OCI-LY3 (cell line): ENCODE results near the gene TSPOAP1.

ENCODE experiments used
- H2AFZ ChIP-seq: fragments of 200-600, 300-600 bp; shearing (Covaris generic); 2 replicates; pipeline ENCODE4 v1.6.0; 2014; ENCODE audit warnings: antibody characterized with exemption, low read depth, low read length
- H3K27ac ChIP-seq: fragments of 200-600, 300-600 bp; sonication (generic); 2 replicates; pipeline ENCODE4 v1.5.1; 2014; ENCODE audit warnings: mild to moderate bottlenecking, low read length, moderate library complexity, mixed read lengths
- H3K27me3 ChIP-seq: fragments of 200-600, 300-600 bp; sonication (generic); 2 replicates; pipeline ENCODE4 v1.6.1; 2014; ENCODE audit warnings: low read depth, low read length, mixed read lengths
- H3K36me3 ChIP-seq: fragments of 200-600, 300-600 bp; sonication (generic); replicated peaks from 2 replicates; pipeline ENCODE3; 2014; ENCODE audit warnings: low read depth, low read length, mixed read lengths
- H3K4me1 ChIP-seq: fragments of 300-600, 200-600 bp; sonication (generic); 2 replicates; pipeline ENCODE4 v1.6.1; 2014; ENCODE audit warnings: low read length, mixed read lengths
- H3K4me2 ChIP-seq: fragments of 200-600, 300-600 bp; sonication (generic); 2 replicates; pipeline ENCODE4 v1.6.1; 2014; ENCODE audit warnings: low read length, mixed read lengths
- H3K4me3 ChIP-seq: fragments of 300-600, 200-600 bp; sonication (generic); 2 replicates; pipeline ENCODE4 v1.5.1; 2014; ENCODE audit warnings: antibody characterized with exemption, mild to moderate bottlenecking, low read length, moderate library complexity
- H3K79me2 ChIP-seq: fragments of 300-600, 200-600 bp; shearing (Covaris generic); 2 replicates; pipeline ENCODE4 v1.6.1; 2014; ENCODE audit warnings: mild to moderate bottlenecking, low read length, mixed read lengths
- H3K9ac ChIP-seq: fragments of 300-600, 200-600 bp; shearing (Covaris generic); 2 replicates; pipeline ENCODE4 v1.6.0; 2014; ENCODE audit warnings: mild to moderate bottlenecking, low read length, moderate library complexity
- H3K9me3 ChIP-seq: fragments of 200-600, 300-600 bp; shearing (Covaris generic); 2 replicates; pipeline ENCODE4 v1.6.1; 2014; ENCODE audit warnings: low read length, mixed read lengths; ENCODE audit not compliant: insufficient read depth
- H4K20me1 ChIP-seq: fragments of 200-600, 300-600 bp; sonication (generic); 2 replicates; pipeline ENCODE4 v1.6.1; 2016; ENCODE audit warnings: low read length, mixed read lengths; ENCODE audit not compliant: insufficient read depth
- EZH2phosphoT487 ChIP-seq: fragments of 200-600 bp; shearing (Covaris generic); IDR thresholded peaks from 2 replicates; pipeline ENCODE4 v1.6.1; 2018; ENCODE audit warnings: antibody characterized with exemption, mixed run types, low read depth
- TF ChIP-seq, protein P1 (sequence below): fragments of 200-600, 300-600 bp; sonication (generic); IDR thresholded peaks from 2 replicates; pipeline ENCODE4 v1.5.1; 2014; ENCODE audit warnings: antibody characterized with exemption, low read length, low read depth

Gene TSPOAP1

DNA sequence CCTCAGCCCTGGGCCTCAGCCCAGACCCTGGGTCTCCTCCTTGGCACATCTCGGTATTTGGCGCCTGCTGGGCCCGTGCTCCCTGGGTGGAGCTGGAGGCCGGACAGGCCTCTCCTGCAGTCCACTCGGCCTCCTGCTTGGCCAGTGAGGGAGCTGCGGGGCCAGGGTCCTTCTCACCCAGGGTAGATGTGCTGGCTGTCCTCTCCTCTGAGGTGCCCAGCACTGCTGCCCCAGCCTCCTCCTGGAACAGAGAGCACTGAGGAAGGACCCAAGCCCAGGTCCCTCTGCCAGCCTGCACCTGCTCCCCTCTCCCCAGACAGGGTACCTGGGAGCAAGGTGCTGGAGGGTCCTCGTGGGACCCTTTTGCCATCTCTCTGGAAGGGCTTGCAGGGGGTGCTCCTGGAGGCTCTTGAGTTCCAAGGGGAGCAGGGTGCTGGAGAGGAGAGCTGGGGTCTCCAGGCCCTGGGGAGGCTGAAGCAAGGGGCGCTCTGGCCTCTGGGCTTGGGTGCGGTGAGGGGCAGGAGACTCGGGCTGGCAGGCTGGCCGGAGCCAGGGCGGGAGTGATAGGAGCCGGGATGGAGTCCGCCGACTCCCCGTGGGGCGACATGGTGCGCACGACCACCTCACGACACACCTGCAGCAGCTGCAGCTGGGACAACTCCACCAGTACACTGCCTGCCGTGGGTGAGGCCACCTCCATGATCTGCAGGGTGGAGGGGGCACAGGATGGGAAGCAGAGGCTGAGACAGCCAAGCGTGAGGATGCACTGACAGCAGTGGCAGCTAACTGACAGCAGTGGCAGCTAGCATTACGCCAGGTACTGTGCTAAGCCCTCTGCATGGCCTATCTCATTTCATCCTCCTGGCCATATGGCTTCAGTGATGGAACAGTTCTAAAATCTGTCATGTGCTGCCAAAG lies 17.8 kb downstream of the TSPOAP1 start:
- Histone ChIP-seq H3K4me1 (no peaks in the 10 kb centered on the region), H3K4me3 (no peak overlapping the region), H3K79me2 (no peaks in the 10 kb centered on the region), H3K27me3 (no peaks in the 10 kb centered on the region), H4K20me1 (no peaks in the 10 kb centered on the region), H3K9me3 (no peaks in the 10 kb centered on the region), H3K36me3 (peaks cover 6% of the 10 kb centered on the region), H2AFZ (no peak overlapping the region), H3K27ac (no peak overlapping the region), H3K9ac (no peak overlapping the region), H3K4me2 (no peak overlapping the region)
- TF ChIP-seq EZH2phosphoT487: no peak
- TF ChIP-seq, protein P1, sequence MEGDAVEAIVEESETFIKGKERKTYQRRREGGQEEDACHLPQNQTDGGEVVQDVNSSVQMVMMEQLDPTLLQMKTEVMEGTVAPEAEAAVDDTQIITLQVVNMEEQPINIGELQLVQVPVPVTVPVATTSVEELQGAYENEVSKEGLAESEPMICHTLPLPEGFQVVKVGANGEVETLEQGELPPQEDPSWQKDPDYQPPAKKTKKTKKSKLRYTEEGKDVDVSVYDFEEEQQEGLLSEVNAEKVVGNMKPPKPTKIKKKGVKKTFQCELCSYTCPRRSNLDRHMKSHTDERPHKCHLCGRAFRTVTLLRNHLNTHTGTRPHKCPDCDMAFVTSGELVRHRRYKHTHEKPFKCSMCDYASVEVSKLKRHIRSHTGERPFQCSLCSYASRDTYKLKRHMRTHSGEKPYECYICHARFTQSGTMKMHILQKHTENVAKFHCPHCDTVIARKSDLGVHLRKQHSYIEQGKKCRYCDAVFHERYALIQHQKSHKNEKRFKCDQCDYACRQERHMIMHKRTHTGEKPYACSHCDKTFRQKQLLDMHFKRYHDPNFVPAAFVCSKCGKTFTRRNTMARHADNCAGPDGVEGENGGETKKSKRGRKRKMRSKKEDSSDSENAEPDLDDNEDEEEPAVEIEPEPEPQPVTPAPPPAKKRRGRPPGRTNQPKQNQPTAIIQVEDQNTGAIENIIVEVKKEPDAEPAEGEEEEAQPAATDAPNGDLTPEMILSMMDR: no peak

DNA sequence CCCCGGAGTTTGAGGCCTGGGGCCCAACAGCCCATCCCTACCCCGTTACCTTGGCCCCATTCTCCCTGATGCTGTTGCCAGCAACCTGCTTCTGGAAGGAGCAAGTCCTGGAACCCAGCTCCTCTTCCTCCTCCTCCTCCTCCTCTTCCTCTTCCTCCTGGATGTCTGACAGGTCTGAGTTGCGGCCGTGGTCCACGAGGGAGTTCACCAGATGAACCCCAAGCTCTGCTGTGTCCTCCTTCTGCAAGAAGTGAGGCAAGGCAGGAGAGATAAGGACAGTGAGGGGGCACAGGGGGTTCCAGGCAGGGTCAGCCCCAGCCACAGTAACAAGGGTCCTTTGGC lies 18.7 kb downstream of the TSPOAP1 start:
- no peaks in the 10 kb centered on the region for H4K20me1 ChIP-seq
- no peak overlapping the region for H3K4me2 ChIP-seq
- H3K27me3 ChIP-seq: no peaks in the 10 kb centered on the region
- no peak overlapping the region for H3K4me3 ChIP-seq
- TF ChIP-seq, protein P1: no peak
- TF ChIP-seq EZH2phosphoT487: no peak
- no peak overlapping the region for H2AFZ ChIP-seq
- no peaks in the 10 kb centered on the region for H3K79me2 ChIP-seq
- H3K4me1 ChIP-seq: no peaks in the 10 kb centered on the region
- H3K9me3 ChIP-seq: no peaks in the 10 kb centered on the region
- H3K27ac ChIP-seq: no peak overlapping the region
- H3K36me3 ChIP-seq: peaks cover 6% of the 10 kb centered on the region
- H3K9ac ChIP-seq: no peak overlapping the region

GRCh38 chr17:58308985-58309917 lies 19.3 kb downstream of the TSPOAP1 start:
- no peak for TF ChIP-seq EZH2phosphoT487
- TF ChIP-seq, protein P1: no peak
- Histone ChIP-seq H3K9me3 (no peaks in the 10 kb centered on the region), H3K27ac (no peak overlapping the region), H3K4me1 (peaks cover 4% of the 10 kb centered on the region), H3K4me3 (no peak overlapping the region), H2AFZ (no peak overlapping the region), H3K4me2 (no peak overlapping the region), H3K79me2 (no peaks in the 10 kb centered on the region), H3K36me3 (peaks cover 6% of the 10 kb centered on the region), H3K27me3 (no peaks in the 10 kb centered on the region), H3K9ac (no peak overlapping the region), H4K20me1 (no peaks in the 10 kb centered on the region)
